CD4-positive, alpha-beta T cell treated with Interleukin-6 at 100 ng/mL for 8 hours (primary cell): ENCODE results near the gene ADCY9.
"Not testable (repeated sequence)": the region's sequence is repeated elsewhere in the genome, so short reads cannot be mapped to it uniquely, and the experiment has no call there.

ENCODE experiments used
- DNase-seq: peaks from one replicate; pipeline ENCODE4 v3.0.0-alpha.2; 2020; ENCODE audit warnings: mixed read lengths, low spot score

The ADCY9 gene

DNA sequence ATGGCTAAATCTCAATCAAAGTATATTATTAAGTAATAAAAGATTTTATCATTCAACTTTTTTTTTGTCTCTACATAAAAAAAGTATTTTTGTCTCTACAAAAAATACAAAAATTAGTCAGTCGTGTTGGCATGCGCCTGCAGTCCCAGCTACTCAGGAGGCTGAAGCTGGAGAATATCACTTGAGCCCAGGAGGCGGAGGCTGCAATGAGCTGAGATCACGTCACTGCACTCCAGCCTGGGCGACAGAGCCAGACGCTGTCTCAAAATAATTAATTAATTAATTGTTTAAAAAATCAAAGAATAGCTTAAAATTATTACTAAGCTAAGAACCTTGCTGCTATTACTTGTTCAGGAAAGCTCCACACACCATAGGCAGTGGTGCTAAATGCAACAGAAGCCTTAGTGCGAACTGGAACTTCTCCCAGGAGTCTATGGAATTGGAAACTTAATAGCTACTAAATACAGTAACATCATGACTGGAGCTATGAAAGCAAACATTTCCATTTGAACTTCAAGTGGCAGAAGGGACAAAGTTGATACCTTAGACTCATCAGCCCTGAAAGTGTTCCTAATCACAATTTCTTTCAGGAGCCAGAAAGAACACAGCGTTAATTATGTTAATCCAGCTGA lies 22.6 kb downstream of the ADCY9 start:
- DNase-seq, result no peak

DNA sequence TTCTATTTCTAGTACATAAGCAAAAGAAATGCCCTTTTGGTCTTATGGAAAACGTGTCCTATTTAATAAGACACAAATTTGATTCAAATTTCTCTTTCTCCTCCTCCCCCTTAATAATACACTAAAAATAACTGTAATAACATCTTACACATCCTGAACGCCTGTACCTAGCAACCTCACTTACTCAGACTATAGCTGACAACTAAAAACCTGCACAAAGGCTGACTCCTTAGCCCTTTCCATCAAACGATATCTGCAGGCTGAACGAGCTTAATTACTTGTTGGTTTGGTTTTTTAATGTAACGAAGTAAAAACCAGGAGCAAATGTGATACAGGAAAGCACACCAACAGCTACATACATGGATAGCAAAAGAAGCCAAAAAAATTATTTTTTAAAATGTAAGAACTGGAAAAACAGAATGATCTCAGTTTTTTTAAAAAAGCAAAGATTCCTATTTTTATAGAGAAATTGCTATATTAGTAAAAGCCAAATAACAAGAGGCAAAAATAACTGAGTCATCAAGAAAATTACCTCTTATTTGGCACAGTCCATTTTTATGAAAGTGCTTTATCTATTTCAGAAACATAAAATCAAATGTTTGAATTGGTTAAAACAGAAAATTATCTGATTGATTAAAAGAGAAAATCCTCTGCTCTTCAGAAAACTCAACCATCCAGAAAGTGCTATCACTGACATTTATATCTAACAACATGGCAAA lies 23.5 kb downstream of the ADCY9 start:
- DNase-seq, result no peak

- no peak for DNase-seq
Observed at GRCh38 chr16:4091240-4092012, 24.8 kb downstream of the ADCY9 start.

- no peak for DNase-seq
Observed at GRCh38 chr16:4090351-4090851, 25.8 kb downstream of the ADCY9 start.

GRCh38 chr16:4089811-4090301 lies 26.4 kb downstream of the ADCY9 start:
- DNase-seq, result no peak

DNA sequence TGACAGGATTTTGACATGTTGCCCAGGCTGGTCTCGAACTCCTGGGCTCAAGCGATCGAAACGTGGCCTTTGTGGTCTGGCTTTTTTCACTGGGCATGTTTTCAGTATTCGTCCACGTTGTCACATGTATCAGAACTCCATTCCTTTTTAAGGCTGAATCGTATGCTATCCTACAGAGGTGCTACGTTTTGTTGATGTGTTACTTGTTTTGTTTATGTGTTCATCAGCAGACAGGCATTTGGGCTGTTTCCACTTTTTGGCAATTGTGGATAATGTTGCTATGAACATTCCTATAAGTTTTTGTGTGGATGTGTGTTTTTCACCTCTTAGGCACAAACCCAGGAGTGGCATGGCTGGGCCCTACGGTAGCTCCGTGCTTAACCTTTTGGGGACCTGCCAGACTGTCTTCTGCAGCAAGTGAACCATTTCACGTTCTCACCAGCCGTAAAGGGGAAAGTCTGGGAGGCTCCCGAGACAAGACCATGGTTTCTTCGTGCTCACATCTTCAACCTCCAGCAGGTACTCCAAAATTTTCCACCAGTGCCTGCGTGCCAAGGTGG lies 26.9 kb downstream of the ADCY9 start:
- DNase-seq, result no peak

- no peak for DNase-seq
Observed at GRCh38 chr16:4087990-4088577, 28.2 kb downstream of the ADCY9 start.

GRCh38 chr16:4087099-4087885 lies 28.9 kb downstream of the ADCY9 start:
- DNase-seq, result no peak

DNA sequence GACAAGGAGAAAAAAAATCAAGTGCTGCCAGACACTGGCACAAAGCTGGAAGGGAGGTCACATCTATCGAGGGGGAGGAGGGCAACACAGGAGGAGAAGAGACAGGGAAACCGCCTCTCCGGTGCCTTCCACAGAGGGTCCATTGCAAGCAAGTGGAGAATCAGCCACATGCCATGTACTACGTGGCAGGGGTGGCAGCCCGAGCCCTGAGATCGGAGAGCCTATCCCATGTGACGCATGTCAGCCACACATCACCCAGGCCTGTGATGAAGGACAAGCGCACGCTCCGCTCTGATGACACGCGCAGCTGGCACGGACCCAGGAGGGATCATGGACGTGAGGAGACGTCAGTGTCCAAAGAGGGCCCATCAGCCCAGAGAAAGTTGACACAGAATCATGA lies 30.1 kb downstream of the ADCY9 start:
- DNase-seq, result no peak

DNA sequence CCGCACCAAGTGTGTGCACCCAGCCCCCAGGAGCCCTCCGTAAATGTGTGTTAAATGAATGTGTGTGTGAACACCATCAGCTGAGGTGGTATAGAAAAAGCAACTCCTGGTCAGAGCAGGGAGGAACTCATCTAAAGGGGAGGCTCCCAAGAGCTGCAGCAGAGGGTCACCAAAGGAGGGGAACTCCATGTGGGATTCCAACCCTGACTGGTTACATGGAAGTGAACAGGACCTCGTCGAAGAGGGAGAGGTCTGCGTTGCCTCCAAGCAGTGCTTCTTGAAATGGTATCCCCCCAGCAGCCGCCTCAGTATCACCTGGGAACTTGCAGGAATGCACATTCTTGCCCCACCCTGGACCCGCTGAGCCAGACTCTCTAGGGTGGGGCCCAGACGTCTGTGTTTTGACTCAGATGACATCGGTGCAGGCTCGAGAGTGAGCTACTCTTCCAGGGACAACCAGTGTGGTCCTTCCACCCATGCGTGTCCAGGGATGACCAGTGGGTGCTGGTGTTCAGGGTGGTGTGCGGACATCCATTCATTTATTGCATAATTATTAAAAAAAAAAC lies 30.8 kb downstream of the ADCY9 start:
- no peak for DNase-seq

- no peak for DNase-seq
Observed at GRCh38 chr16:4083347-4083870, 32.8 kb downstream of the ADCY9 start.

DNA sequence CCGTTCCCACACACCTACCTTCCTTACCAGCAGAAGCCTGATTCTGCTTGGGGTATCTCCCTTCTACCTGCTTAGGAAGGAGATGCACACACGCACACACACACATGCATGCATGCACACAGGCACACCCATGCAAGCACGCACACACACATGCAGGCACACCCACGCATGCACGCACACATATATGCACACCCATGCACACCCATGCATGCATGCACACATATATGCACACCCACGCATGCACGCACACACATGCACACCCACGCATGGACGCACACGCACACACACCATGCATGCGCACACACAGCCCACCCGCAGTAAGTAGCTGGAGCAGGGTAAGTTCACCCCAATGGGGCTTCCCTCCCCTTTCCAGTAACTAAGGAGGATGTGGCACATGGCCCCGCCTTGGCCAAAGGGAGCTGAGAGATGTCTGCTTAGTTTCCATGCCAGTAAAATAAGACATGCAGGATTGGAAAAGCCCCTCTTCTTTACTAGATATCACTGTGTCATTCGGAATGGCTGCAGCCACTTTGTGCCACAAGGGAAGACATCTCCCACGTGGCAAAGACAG lies 33.7 kb downstream of the ADCY9 start:
- DNase-seq, result no peak

DNA sequence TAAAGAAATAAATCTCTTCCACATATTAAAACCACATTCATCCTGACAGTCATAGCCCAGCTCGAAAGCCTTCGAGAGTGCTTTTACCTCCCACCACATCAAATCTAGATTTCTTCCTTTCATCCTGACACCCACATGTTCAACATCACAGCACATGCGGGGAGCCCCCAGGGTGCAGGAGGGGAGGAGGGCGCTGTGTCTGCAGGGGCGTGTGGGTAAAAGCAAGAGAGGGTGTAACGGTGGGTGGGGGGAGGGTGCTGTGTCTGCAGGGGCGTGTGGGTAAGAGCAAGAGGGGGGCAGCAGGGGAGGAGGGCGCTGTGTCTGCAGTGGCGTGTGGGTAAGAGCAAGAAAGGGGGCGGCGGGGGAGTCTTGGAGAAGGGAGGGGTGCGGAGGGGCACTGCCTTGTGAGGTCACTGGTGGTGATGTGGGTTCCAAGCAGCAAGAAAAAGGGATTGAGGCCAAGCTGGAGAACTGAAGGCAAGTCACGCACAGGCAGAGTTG lies 34.7 kb downstream of the ADCY9 start:
- peak; percentile 32 for DNase-seq

- DNase-seq, result no peak
Observed at GRCh38 chr16:4081047-4081446, 35.2 kb downstream of the ADCY9 start.

DNA sequence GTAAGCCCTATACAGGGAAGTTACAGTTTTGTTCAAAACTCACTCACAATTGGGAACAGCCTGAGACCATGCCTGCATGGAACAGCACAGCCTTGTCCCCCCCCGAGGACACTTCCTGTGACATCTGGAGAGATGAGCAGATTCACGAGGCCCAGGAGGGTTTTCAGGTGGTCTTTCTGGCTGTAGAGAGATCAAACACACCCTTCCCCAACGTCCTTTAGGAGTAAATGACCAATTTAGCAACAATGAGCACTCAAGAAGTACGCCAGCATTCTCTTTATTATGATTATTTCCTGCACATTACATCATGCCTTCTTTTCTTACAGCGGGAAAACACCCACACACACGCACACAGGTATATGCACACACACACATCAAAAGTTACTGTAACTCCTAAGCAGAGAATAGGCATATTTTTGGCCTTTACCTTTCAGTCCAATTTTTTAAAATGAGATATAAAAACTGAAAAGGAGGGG lies 39.0 kb downstream of the ADCY9 start:
- DNase-seq, result no peak

- no peak for DNase-seq
Observed at GRCh38 chr16:4075534-4075933, 40.7 kb downstream of the ADCY9 start.

DNA sequence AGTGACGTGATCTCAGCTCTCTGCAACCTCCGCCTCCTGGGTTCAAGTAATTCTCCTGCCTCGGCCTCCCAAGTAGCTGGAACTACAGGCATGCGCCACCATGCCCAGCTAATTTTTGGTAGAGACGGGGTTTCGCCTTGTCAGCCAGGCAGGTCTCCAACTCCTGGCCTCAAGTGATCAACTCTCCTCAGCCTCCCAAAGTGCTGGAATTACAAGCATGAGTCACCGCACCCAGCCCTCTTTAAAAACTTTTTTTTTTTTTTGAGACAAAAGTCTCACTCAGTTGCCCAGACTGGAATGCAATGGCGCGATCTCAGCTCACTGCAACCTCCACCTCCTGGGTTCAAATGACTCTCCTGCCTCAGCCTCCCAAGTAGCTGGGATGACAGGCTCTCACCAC lies 43.1 kb downstream of the ADCY9 start:
- DNase-seq, result not testable (repeated sequence)

DNA sequence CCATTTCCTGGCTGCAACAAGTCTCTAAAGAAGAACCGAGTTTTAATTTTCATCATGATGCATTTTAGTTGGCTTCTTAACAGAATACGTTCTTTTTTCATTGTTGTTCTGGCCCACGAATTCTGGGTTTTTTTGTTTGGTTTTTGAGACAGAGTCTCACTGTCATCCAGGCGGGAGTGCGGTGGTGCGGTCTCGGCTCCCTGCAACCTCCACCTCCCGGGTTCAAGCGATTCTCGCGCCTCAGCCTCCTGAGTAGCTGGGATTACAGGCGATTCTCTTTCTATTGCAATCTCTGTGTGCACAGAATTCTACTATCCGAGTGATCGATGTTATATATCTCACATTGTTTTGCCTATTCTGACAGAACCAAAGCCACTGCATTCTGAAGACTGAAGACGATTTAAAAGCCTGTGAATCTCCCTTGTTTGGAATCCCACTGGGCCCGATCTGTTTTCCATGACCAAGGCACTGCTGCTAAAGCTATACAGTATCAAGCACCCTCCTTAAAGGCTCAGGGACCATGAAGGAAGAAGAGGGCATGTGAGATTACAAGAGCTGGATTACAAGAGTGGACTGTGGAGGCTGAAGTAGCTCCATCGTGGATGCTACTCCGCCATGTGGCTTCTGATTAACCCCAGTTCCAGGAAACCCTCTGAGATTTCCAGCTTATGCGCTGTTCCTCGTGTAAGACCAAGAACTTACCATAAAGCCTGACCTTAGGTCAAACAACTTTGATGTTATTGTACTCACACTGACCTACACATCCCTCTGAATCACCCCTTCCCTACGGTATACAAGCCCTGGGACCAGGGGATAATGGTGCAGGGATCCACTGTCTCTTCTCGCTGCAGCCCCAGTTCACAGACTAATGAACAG lies 44.3 kb downstream of the ADCY9 start:
- no peak for DNase-seq

DNA sequence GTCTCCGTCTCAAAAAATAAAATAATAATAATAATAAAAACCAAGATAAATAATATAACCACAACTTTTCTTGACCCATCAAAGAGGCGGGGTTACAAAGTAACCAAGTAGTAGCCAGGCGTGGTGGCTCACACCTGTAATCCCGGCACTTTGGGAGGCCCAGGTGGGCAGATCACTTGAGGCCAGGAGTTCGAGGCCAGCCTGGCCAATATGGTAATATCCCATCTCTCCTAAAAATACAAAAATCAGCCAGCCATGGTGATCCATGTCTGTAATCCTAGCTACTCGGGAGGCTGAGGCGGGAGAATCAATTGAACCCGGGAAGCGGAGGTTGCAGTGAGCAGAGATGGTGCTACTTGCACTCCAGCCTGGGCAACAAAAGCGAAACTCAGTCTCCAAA lies 45.3 kb downstream of the ADCY9 start:
- DNase-seq, result no peak
